B cell (primary cell): Measurements from ENCODE around the gene EPAS1. TPM values are rescaled to one million over a fixed set of nuclear protein-coding genes. Genes with fewer than 3 reads are reported as not detected.

Experiments used
- ATAC-seq: fragments of 200-7000 bp; cut with Tn5 transposase; one replicate; pipeline ENCODE4 v1.10.0; 2021; ENCODE audit warnings: low read depth, mild to moderate bottlenecking, moderate number of reproducible peaks, moderate library complexity
- CTCF ChIA-PET: fragments of 350-600 bp; sonication (Branson Sonifier 250); formaldehyde crosslinking; loops from one replicate; lab custom pipeline; 2021; ENCODE audit warnings: antibody characterized with exemption, inconsistent platforms; lab: Charles Lee
- POLR2A ChIA-PET: fragments of 350-600 bp; sonication (Branson Sonifier 250); formaldehyde crosslinking; loops from one replicate; lab custom pipeline; 2021; ENCODE audit warnings: antibody characterized with exemption; lab: Charles Lee
- DNase-seq: peaks from one replicate; pipeline ENCODE4 v3.0.0; 2013
- H2AFZ ChIP-seq: 2 replicates; pipeline ENCODE4 v1.6.1; 2012; ENCODE audit warnings: mild to moderate bottlenecking, low read depth, low read length; ENCODE audit not compliant: insufficient read depth, poor library complexity, severe bottlenecking
- H3K27ac ChIP-seq, 2 donors: 1 replicate in 1 of 2; 2 replicates in 1 of 2; pipeline ENCODE4 v1.5.1; 2012 to 2013; ENCODE audit warnings: low read length in 2 of 2, mild to moderate bottlenecking in 2 of 2, moderate library complexity in 1 of 2
- H3K27me3 ChIP-seq, 4 experiments: fragments of 200-600 bp in 1 of 4; sonication (generic) in 1 of 4; replicated peaks in 1 of 4; 1 replicate in 2 of 4; 2 replicates in 2 of 4; pipeline versions ENCODE4 v1.6.1 to v1.7.0; 2013 to 2016; ENCODE audit warnings: low read length in 3 of 4, mild to moderate bottlenecking in 2 of 4, mixed read lengths in 1 of 4, moderate library complexity in 1 of 4; ENCODE audit not compliant: insufficient read depth in 4 of 4, control insufficient read depth in 3 of 4; ENCODE audit errors: control extremely low read depth in 1 of 4
- H3K36me3 ChIP-seq, 2 experiments: replicated peaks in 1 of 2; 1 replicate in 1 of 2; 2 replicates in 1 of 2; pipeline versions ENCODE4 v1.6.1 to v1.7.1; 2013; ENCODE audit warnings: low read length in 1 of 2; ENCODE audit not compliant: insufficient read depth in 2 of 2, control insufficient read depth in 1 of 2; ENCODE audit errors: control extremely low read depth in 1 of 2, extremely low read depth in 1 of 2
- H3K4me1 ChIP-seq, 2 donors: fragments of 200-600 bp in 1 of 2; sonication (generic) in 1 of 2; 1 replicate in 1 of 2; 2 replicates in 1 of 2; pipeline versions ENCODE4 v1.5.1 to v1.6.1; 2013 to 2017; ENCODE audit warnings: low read length in 2 of 2; ENCODE audit not compliant: control insufficient read depth in 2 of 2, insufficient read depth in 2 of 2
- H3K4me2 ChIP-seq: replicated peaks from 2 replicates; pipeline ENCODE3; 2012; ENCODE audit warnings: mild to moderate bottlenecking, low read depth, low read length; ENCODE audit not compliant: poor library complexity, severe bottlenecking
- H3K4me3 ChIP-seq, 5 experiments: fragments of 200-600 bp in 1 of 5; sonication (generic) in 1 of 5; 1 replicate in 3 of 5; 2 replicates in 2 of 5; pipeline versions ENCODE4 v1.5.1 to v1.7.0; 2011 to 2016; ENCODE audit warnings: low read length in 4 of 5, mild to moderate bottlenecking in 4 of 5, low read depth in 2 of 5, control low read depth in 1 of 5, moderate library complexity in 1 of 5; ENCODE audit not compliant: insufficient read depth in 1 of 5; ENCODE audit errors: control extremely low read depth in 1 of 5, extremely low read depth in 1 of 5
- H3K79me2 ChIP-seq: fragments of 200-600 bp; sonication (generic); one replicate; pipeline ENCODE4 v1.6.0; 2016; ENCODE audit warnings: low read length; ENCODE audit not compliant: control insufficient read depth, insufficient read depth
- H3K9ac ChIP-seq: fragments of 200-600 bp; sonication (generic); 2 replicates; pipeline ENCODE4 v1.6.1; 2017; ENCODE audit warnings: mild to moderate bottlenecking, low read length, moderate library complexity
- H3K9me3 ChIP-seq, 3 donors: one replicate each; pipeline versions ENCODE4 v1.6.1 to v1.7.1; 2013; ENCODE audit warnings: low read length in 2 of 3; ENCODE audit not compliant: control insufficient read depth in 2 of 3, insufficient read depth in 1 of 3; ENCODE audit errors: control extremely low read depth in 1 of 3
- H4K20me1 ChIP-seq: 2 replicates; pipeline ENCODE4 v1.6.0; 2012; ENCODE audit warnings: mild to moderate bottlenecking, low read length; ENCODE audit not compliant: insufficient read depth, control insufficient read depth, poor library complexity, severe bottlenecking
- H3K27ac Mint-ChIP-seq: one replicate; pipeline ENCODE4 v1.8.0; 2021; ENCODE audit warnings: mixed read lengths
- H3K27me3 Mint-ChIP-seq: one replicate; pipeline ENCODE4 v1.8.0; 2021; ENCODE audit warnings: mixed read lengths
- H3K4me1 Mint-ChIP-seq: one replicate; pipeline ENCODE4 v1.8.0; 2021; ENCODE audit warnings: mixed read lengths
- H3K4me3 Mint-ChIP-seq: one replicate; pipeline ENCODE4 v1.8.0; 2021; ENCODE audit warnings: mixed read lengths
- H3K9me3 Mint-ChIP-seq: one replicate; pipeline ENCODE4 v1.8.0; 2022; ENCODE audit warnings: mixed read lengths; ENCODE audit not compliant: insufficient read depth
- EZH2 ChIP-seq: IDR thresholded peaks from 2 replicates; pipeline ENCODE4 v1.6.1; 2012; ENCODE audit warnings: borderline replicate concordance, low read depth, mild to moderate bottlenecking, moderate library complexity, low read length; ENCODE audit not compliant: insufficient read depth, poor library complexity, severe bottlenecking
- WGBS: methylation state at CpG from one replicate; pipeline ENCODE4 v1.1.5; 2013; ENCODE audit warnings: missing lambda C conversion rate; ENCODE audit not compliant: insufficient coverage; 5-methylcytosine and 5-hydroxymethylcytosine counted together
- intact Hi-C: fragments of 100-400 bp; cut with micrococcal nuclease; formaldehyde crosslinking; loops from one replicate; pipeline ENCODE4 v1.10.0; 2022
- polyA plus RNA-seq: library from polyadenylated mRNA; depleted of rRNA; stranded (reverse); fragments of >200 nt; gene quantifications from 2 replicates; pipeline ENCODE4 v1.2.3, GENCODE V29; 2012
- total RNA-seq, 2 donors: library from RNA; stranded (reverse); fragments of 120-200 nt in 1 of 2; gene quantifications; 1 replicate in 1 of 2; 2 replicates in 1 of 2; pipeline versions ENCODE4 v1.2.3 to v1.2.4, GENCODE V29; 2013 to 2022
- TF ChIP-seq, protein P1 (sequence below): fragments of 200-600 bp; IDR thresholded peaks from one replicate; pipeline ENCODE4 v1.8.0; 2022; ENCODE audit warnings: antibody characterized with exemption, mild to moderate bottlenecking

Gene EPAS1
- total and polyA plus RNA-seq, 2 donors (not counting 1 experiment from before 2014, with no cell fraction given), result 0.06 to 0.37 TPM

DNA sequence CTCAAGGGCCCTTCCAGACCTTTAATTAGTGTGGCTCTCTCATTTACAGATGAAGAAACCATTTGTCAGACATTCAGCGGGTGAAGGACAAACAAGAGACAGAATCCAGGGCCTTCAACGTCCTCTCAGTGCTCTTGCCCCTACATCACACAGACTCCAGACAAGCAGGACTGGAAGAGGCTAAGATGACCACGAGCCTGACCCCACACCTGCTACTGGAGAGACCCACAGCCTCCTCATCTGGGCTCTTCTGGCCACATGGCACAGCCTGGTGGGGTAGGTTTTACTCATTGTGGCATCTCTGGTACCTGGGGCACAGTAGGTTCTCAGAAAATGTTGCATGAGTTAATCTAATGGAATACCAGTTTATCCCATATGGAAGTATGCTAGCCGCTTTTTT is 112.5 kb downstream of the EPAS1 start:
- Histone ChIP-seq H3K79me2 (no peaks in the 10 kb centered on the region), H3K4me3 (no peak overlapping the region), H3K9ac (no peak overlapping the region), H3K27me3 (peaks cover 0 to 3% (median under 1%) of the 10 kb centered on the region in 4 experiments), H3K9me3 (no peaks in the 10 kb centered on the region), H2AFZ (no peak overlapping the region), H3K27ac (no peak overlapping the region), H3K36me3 (no peaks in the 10 kb centered on the region), H4K20me1 (no peaks in the 10 kb centered on the region), H3K4me2 (no peak overlapping the region), H3K4me1 (no peaks in the 10 kb centered on the region)
- ChIA-PET POLR2A (no interaction called here), CTCF (interaction anchor here (0.7 kb wide), 1 partner anchor 743 kb away, joined by 3 read pairs; no protein-coding TSS in a partner anchor)
- intact Hi-C loops, result no loop called here
- Mint-ChIP-seq H3K4me1 (no peaks in the 10 kb centered on the region), H3K9me3 (no peaks in the 10 kb centered on the region), H3K4me3 (no peak overlapping the region), H3K27ac (no peak overlapping the region), H3K27me3 (peaks cover 3% of the 10 kb centered on the region)
- DNase-seq, result no peak
- 90% methylated on average over 3 of the region's 4 CpGs for WGBS
- ATAC-seq, result no peak
- TF ChIP-seq EZH2, result no peak

DNA sequence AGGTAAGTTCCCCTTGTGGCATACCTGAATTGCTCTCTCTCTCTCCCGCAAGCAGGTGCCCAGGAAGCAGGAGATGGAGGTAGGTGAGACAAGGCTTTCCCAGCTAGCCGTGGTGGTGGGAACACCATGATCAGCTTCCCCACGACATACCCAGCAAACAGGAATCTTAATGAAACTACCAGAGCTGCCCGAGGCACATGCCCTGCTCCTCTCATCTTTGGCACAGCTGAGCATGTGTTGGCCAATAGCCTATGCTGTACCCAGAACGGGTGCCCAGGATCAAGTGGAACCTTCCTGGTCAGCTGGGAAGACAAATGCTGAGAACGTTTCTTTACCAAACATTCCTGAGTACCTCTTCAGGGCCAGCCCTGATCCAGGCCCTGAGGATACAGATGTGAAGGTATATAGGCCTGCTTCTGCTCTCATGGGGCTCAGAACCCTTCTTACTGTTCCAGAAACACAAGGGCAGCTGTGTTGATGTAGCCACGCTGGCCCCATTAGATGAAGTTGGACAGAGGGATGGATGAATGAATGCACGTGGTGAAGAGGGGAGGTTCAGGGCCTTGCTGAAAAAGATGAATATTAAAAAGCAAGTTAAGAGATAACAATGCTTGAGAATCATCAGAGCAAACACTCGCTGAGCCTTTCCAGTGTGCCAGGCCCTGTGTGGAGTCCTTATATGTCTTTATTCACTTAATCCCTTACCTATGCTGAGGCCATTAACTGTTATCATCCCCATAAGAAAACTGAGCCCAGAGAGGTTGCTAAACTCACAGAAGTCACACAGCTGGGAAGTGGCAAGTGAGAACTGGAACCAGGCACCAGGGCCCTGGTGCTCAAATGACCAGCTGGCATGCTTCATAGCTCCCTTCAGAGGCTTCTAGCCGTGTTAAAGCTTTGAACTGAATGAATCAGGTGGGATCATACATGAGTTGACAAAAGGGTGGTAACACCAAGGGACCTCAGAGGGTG is 113.4 kb downstream of the EPAS1 start:
- H3K79me2 ChIP-seq, result no peaks in the 10 kb centered on the region
- H3K9ac ChIP-seq, result no peak overlapping the region
- Mint-ChIP-seq H3K27ac (no peak overlapping the region), H3K9me3 (peaks cover 5% of the 10 kb centered on the region), H3K4me3 (no peak overlapping the region), H3K27me3 (peaks cover 3% of the 10 kb centered on the region), H3K4me1 (no peaks in the 10 kb centered on the region)
- H3K4me2 ChIP-seq, result no peak overlapping the region
- CTCF ChIA-PET, result interaction anchor here (0.9 kb wide), 1 partner anchor 48 kb away, joined by 3 read pairs; no protein-coding TSS in a partner anchor
- H3K27me3 ChIP-seq, result peaks cover 0 to 3% (median under 1%) of the 10 kb centered on the region in 4 experiments
- H3K9me3 ChIP-seq, result no peaks in the 10 kb centered on the region
- DNase-seq, result no peak
- no peak overlapping the region for H2AFZ ChIP-seq
- TF ChIP-seq EZH2, result no peak
- TF ChIP-seq, protein P1, sequence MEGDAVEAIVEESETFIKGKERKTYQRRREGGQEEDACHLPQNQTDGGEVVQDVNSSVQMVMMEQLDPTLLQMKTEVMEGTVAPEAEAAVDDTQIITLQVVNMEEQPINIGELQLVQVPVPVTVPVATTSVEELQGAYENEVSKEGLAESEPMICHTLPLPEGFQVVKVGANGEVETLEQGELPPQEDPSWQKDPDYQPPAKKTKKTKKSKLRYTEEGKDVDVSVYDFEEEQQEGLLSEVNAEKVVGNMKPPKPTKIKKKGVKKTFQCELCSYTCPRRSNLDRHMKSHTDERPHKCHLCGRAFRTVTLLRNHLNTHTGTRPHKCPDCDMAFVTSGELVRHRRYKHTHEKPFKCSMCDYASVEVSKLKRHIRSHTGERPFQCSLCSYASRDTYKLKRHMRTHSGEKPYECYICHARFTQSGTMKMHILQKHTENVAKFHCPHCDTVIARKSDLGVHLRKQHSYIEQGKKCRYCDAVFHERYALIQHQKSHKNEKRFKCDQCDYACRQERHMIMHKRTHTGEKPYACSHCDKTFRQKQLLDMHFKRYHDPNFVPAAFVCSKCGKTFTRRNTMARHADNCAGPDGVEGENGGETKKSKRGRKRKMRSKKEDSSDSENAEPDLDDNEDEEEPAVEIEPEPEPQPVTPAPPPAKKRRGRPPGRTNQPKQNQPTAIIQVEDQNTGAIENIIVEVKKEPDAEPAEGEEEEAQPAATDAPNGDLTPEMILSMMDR, result no peak
- whole genome bisulfite sequencing, result 91% methylated on average over 8 of the region's 10 CpGs
- H3K27ac ChIP-seq, result no peak overlapping the region
- no peak for ATAC-seq
- intact Hi-C loops, result no loop called here
- no peak overlapping the region for H3K4me3 ChIP-seq
- POLR2A ChIA-PET, result no interaction called here
- H3K4me1 ChIP-seq, result no peaks in the 10 kb centered on the region
- H3K36me3 ChIP-seq, result no peaks in the 10 kb centered on the region
- no peaks in the 10 kb centered on the region for H4K20me1 ChIP-seq
